Thoracic aorta (tissue), 2 donors: ENCODE results near the gene PRPF39. TPM values are rescaled to one million over a fixed set of nuclear protein-coding genes. Genes with fewer than 3 reads are reported as not detected.

Experiments
- ATAC-seq: fragments of 150-250 bp; one replicate; pipeline ENCODE4 v1.8.0; 2017; ENCODE audit warnings: low read depth; ENCODE audit not compliant: insufficient number of reproducible peaks, low FRiP score
- DNase-seq: peaks from one replicate; pipeline ENCODE4 v3.0.0-alpha.2; 2020; ENCODE audit warnings: low spot score
- H3K27ac ChIP-seq, 2 donors: fragments of 200-600 bp; sonication (generic); 1 replicate in 1 of 2; 2 replicates in 1 of 2; pipeline ENCODE4 v1.5.1; 2016; ENCODE audit warnings: mild to moderate bottlenecking in 2 of 2, moderate library complexity in 2 of 2
- H3K27me3 ChIP-seq: fragments of 200-600 bp; sonication (generic); replicated peaks from 2 replicates; pipeline ENCODE4 v1.6.0; 2016; ENCODE audit warnings: mild to moderate bottlenecking; ENCODE audit not compliant: insufficient read depth
- H3K36me3 ChIP-seq: fragments of 200-600 bp; sonication (generic); one replicate; pipeline ENCODE4 v1.5.1; 2016
- H3K4me1 ChIP-seq, 2 donors: fragments of 200-600 bp; sonication (generic); 1 replicate in 1 of 2; 2 replicates in 1 of 2; pipeline versions ENCODE4 v1.5.1 to v1.6.0; 2016; ENCODE audit warnings: low read depth in 2 of 2, mild to moderate bottlenecking in 1 of 2; ENCODE audit not compliant: control insufficient read depth in 1 of 2
- H3K4me3 ChIP-seq: fragments of 200-600 bp; sonication (generic); 2 replicates; pipeline ENCODE4 v1.5.1; 2016; ENCODE audit warnings: mild to moderate bottlenecking
- H3K9me3 ChIP-seq: fragments of 200-600 bp; sonication (generic); 2 replicates; pipeline ENCODE4 v1.5.1; 2016
- CTCF ChIP-seq: fragments of 200-600 bp; sonication (generic); IDR thresholded peaks from one replicate; pipeline ENCODE4 v1.5.1; 2019; ENCODE audit warnings: antibody characterized with exemption
- total RNA-seq, 2 donors: library from RNA; depleted of rRNA; stranded (reverse); fragments of >200 nt; gene quantifications; one replicate each; pipeline versions ENCODE4 v1.1.0 to v1.2.3, GENCODE V29; 2016

The PRPF39 gene
- total RNA-seq, 2 donors from 2014 or later, result 20.0 to 37.5 TPM

- ATAC-seq (no peak), DNase-seq (no peak)
- Histone ChIP-seq H3K9me3 (no peaks in the 10 kb centered on the region), H3K27ac (no peak overlapping the region), H3K4me1 (no peaks in the 10 kb centered on the region), H3K4me3 (no peak overlapping the region), H3K36me3 (no peaks in the 10 kb centered on the region), H3K27me3 (no peaks in the 10 kb centered on the region)
- no peak for TF ChIP-seq CTCF
These were observed 17.2 kb upstream of the PRPF39 start for GRCh38 chr14:45066667-45067066.

DNA sequence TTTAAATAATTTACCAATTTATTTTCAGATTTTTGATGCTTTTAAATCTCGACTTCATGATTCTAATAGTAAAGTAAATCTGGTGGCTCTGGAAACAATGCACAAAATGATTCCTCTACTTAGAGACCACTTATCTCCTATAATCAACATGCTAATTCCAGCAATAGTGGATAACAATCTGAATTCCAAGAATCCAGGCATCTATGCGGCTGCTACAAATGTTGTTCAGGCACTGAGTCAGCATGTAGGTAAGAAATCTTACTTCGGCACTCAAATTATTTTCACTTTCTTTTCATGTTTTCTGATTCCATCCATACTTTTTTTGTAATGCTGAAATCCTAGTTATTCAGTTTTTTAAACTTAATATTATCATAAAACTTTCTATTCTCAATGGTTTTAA, 15.5 kb upstream of the PRPF39 start:
- DNase-seq, result no peak
- no peaks in the 10 kb centered on the region for H3K27me3 ChIP-seq
- H3K9me3 ChIP-seq, result no peaks in the 10 kb centered on the region
- no peaks in the 10 kb centered on the region for H3K4me1 ChIP-seq
- H3K36me3 ChIP-seq, result no peaks in the 10 kb centered on the region
- no peak overlapping the region for H3K4me3 ChIP-seq
- no peak for ATAC-seq
- no peak overlapping the region for H3K27ac ChIP-seq
- TF ChIP-seq CTCF, result no peak

GRCh38 chr14:45070215-45070614, 13.7 kb upstream of the PRPF39 start:
- no peak for TF ChIP-seq CTCF
- H3K27me3 ChIP-seq, result no peaks in the 10 kb centered on the region
- ATAC-seq, result no peak
- no peaks in the 10 kb centered on the region for H3K36me3 ChIP-seq
- no peak for DNase-seq
- no peak overlapping the region for H3K27ac ChIP-seq
- no peaks in the 10 kb centered on the region for H3K4me1 ChIP-seq
- no peaks in the 10 kb centered on the region for H3K9me3 ChIP-seq
- H3K4me3 ChIP-seq, result no peak overlapping the region

GRCh38 chr14:45072126-45072525, 11.8 kb upstream of the PRPF39 start:
- no peaks in the 10 kb centered on the region for H3K4me1 ChIP-seq
- no peaks in the 10 kb centered on the region for H3K36me3 ChIP-seq
- DNase-seq (no peak), ATAC-seq (no peak)
- no peak for TF ChIP-seq CTCF
- H3K27me3 ChIP-seq, result no peaks in the 10 kb centered on the region
- no peak overlapping the region for H3K27ac ChIP-seq
- no peaks in the 10 kb centered on the region for H3K9me3 ChIP-seq
- H3K4me3 ChIP-seq, result no peak overlapping the region

GRCh38 chr14:45073231-45073879, 10.6 kb upstream of the PRPF39 start:
- Histone ChIP-seq H3K4me3 (no peak overlapping the region), H3K27ac (no peak overlapping the region), H3K36me3 (no peaks in the 10 kb centered on the region), H3K27me3 (no peaks in the 10 kb centered on the region), H3K9me3 (no peaks in the 10 kb centered on the region), H3K4me1 (no peaks in the 10 kb centered on the region)
- no peak for ATAC-seq
- no peak for TF ChIP-seq CTCF
- DNase-seq, result no peak
